ENCODE results near the gene B3GAT3. TPM values are rescaled to one million over a fixed set of nuclear protein-coding genes. Genes with fewer than 3 reads are reported as not detected.

The B3GAT3 gene
- total RNA-seq, 4 donors from 2014 or later: 28.0 to 47.4 (median 40.8) TPM

DNA sequence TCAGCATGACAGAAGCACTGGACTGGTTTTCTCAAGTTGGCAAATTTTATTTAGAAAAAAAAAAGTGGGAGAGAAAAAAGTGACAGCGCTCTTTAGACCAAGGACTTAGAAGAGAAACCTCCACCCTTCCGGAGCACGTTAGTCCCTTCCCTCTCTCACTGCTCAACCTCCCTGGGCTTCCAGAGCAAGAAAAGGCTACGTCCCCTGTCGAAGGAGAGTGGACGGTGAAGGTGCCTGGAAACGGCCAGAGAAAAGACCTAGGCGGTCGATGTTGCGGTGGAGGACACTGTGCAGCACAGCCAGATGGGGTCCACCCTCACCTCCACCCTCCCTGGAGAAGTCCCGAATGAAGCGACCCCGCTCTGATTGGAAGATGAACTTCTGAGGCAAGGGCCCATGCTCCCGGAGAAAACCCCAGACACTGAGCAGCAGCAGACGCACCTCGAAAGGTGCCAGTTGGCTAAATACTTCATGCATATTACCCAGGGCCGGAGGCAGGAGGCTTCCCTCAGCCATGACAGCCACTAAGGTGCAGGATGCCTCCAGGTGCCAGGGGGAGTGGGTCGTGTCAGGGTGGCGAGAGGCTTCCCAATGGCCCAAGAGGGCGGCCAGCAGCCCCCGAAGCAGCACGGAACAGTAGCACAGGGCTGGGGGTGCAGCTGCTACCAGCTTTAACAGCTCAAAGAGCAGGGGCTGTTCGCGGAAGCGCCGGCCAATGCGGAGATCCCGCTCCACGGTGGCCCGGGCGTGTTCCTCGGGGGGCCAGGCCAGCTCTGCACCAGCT is 25.2 kb upstream of the B3GAT3 start:
- WGBS, 2 donors (ENCODE audit: low coverage in 1 of 2): 0 to 68% methylated on average over 3 to 32 of the region's 32 CpGs
- peaks cover 18 to 32% (median 25%) of the 10 kb centered on the region in 4 donors for H3K4me1 ChIP-seq
- no peak for DNase-seq
- in situ Hi-C loops (cut with MboI; ENCODE audit: low pct_ligation_motif_present in 1 of 4, low pct_unique_long_range_greater_than_20kb in 1 of 4, low sequenced_read_pairs in 3 of 4): no loop called here
- peak overlapping the region; percentile 91 to 99 (median 94) for H3K27ac ChIP-seq
- no peaks in the 10 kb centered on the region for H3K9me3 ChIP-seq
- TF ChIP-seq POLR2AphosphoS5 (IDR thresholded peaks at IDR 0.05) (no peak), POLR2A (IDR thresholded peaks at IDR 0.05) (no peak), EP300 (IDR thresholded peaks at IDR 0.05; ENCODE audit: low read depth) (no peak)
- TF ChIP-seq, protein P1, sequence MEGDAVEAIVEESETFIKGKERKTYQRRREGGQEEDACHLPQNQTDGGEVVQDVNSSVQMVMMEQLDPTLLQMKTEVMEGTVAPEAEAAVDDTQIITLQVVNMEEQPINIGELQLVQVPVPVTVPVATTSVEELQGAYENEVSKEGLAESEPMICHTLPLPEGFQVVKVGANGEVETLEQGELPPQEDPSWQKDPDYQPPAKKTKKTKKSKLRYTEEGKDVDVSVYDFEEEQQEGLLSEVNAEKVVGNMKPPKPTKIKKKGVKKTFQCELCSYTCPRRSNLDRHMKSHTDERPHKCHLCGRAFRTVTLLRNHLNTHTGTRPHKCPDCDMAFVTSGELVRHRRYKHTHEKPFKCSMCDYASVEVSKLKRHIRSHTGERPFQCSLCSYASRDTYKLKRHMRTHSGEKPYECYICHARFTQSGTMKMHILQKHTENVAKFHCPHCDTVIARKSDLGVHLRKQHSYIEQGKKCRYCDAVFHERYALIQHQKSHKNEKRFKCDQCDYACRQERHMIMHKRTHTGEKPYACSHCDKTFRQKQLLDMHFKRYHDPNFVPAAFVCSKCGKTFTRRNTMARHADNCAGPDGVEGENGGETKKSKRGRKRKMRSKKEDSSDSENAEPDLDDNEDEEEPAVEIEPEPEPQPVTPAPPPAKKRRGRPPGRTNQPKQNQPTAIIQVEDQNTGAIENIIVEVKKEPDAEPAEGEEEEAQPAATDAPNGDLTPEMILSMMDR (IDR thresholded peaks at IDR 0.05): no peak
- intact Hi-C loops (cut with DNase I; ENCODE audit: low total_unique reads): no loop called here
- no peaks in the 10 kb centered on the region for H3K27me3 ChIP-seq
- H3K4me3 ChIP-seq: no peak overlapping the region
- peaks cover 0 to 9% (median 3%) of the 10 kb centered on the region in 4 donors for H3K36me3 ChIP-seq

DNA sequence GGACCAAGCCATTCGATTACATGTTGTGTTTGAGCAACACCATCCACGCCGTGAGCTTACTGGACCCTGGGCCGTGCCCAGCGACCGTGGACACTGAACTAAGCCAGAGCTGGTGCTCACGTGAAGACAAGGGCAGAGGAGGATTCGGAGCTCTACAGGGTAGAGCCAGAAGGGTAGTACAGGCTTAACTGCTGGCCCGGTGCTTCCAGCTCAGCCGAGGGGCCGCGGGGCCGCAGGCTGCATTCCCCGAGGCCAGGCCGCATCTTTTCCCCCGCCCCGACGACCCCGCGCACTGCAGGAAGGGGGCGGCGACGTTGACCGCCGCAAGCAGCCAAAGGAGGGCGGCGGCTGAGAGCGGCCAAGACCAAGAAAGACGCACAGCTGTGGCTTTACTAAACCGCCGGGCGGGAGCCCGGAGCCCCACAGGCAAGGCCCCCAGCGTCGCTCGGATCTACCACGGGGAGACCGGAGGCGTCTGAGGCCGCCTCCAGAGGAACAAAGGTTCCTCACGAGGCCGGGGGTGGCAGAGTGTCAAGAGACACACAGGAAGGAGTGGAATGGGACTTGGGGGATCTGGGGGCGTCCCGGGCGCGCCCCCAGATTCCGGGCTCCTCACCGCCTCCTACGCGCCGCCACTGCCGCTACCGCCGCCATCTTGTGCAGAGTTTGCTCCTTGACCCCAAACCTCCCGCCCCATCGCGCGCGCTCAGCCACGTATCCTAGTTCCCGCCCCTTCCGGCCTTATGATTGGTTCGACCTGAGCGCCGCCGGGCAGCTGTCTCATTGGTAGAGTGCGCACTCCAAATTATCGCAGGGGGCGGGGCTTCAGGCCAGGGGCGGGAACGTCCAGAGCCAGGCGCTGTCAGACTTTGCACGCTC is 24.4 kb upstream of the B3GAT3 start, which contains the start of gene GANAB:
Gene GANAB, minus strand, starts transcription at position 668 of the 879 bp plus-strand sequence. Its CDS starts 14 bp downstream, at position 654.
- H3K4me1 ChIP-seq: peaks cover 12 to 25% (median 21%) of the 10 kb centered on the region in 4 donors
- peak within 1 kb of the TSS; percentile 91 to 99 (median 94) for H3K27ac ChIP-seq
- peaks cover 0 to 9% (median 3%) of the 10 kb centered on the region in 4 donors for H3K36me3 ChIP-seq
- TF ChIP-seq EP300 (IDR thresholded peaks at IDR 0.05; ENCODE audit: low read depth) (no peak), POLR2A (IDR thresholded peaks at IDR 0.05) (peak; percentile 92), POLR2AphosphoS5 (IDR thresholded peaks at IDR 0.05) (peak; percentile 94 to 95 (median 95))
- TF ChIP-seq, protein P1 (IDR thresholded peaks at IDR 0.05): peak in 2 of 5 experiments; percentile 14 to 21
- no peaks in the 10 kb centered on the region for H3K9me3 ChIP-seq
- intact Hi-C loops (cut with DNase I; ENCODE audit: low total_unique reads): no loop called here
- in situ Hi-C loops (cut with MboI; ENCODE audit: low pct_ligation_motif_present in 1 of 4, low pct_unique_long_range_greater_than_20kb in 1 of 4, low sequenced_read_pairs in 3 of 4): no loop called here
- peak; percentile 100 for DNase-seq
- 0% methylated on average over 1 to 59 of the region's 73 CpGs for WGBS, 2 donors (ENCODE audit: low coverage in 1 of 2)
- H3K27me3 ChIP-seq: no peaks in the 10 kb centered on the region
- peak within 1 kb of the TSS; percentile 81 to 99 (median 85) for H3K4me3 ChIP-seq

DNA sequence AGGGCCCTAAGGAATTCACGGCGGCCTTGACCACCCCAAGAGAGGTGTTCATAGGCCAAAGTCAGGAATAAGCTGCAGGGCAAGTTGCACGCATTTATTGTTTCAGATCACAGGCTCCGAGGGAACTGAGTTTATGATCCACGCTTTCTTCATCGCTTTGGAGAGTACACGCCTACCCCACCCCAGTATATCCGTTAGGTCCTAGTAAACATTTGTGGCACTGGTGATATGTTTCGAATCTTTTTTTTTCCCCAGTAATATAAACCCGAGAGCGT is 23.8 kb upstream of the B3GAT3 start:
- Histone ChIP-seq H3K36me3 (peaks cover 0 to 9% (median 3%) of the 10 kb centered on the region in 4 donors), H3K4me1 (peaks cover 12 to 25% (median 21%) of the 10 kb centered on the region in 4 donors), H3K4me3 (peak overlapping the region; percentile 81 to 99 (median 85)), H3K9me3 (no peaks in the 10 kb centered on the region), H3K27ac (peak overlapping the region; percentile 91 to 99 (median 94)), H3K27me3 (no peaks in the 10 kb centered on the region)
- 0 to 7% methylated on average over 1 to 11 of the region's 11 CpGs for WGBS, 2 donors (ENCODE audit: low coverage in 1 of 2)
- in situ Hi-C loops (cut with MboI; ENCODE audit: low pct_ligation_motif_present in 1 of 4, low pct_unique_long_range_greater_than_20kb in 1 of 4, low sequenced_read_pairs in 3 of 4): no loop called here
- TF ChIP-seq POLR2AphosphoS5 (IDR thresholded peaks at IDR 0.05) (no peak), POLR2A (IDR thresholded peaks at IDR 0.05) (no peak), EP300 (IDR thresholded peaks at IDR 0.05; ENCODE audit: low read depth) (no peak)
- TF ChIP-seq, protein P1 (IDR thresholded peaks at IDR 0.05): no peak
- DNase-seq: no peak
- intact Hi-C loops (cut with DNase I; ENCODE audit: low total_unique reads): no loop called here

DNA sequence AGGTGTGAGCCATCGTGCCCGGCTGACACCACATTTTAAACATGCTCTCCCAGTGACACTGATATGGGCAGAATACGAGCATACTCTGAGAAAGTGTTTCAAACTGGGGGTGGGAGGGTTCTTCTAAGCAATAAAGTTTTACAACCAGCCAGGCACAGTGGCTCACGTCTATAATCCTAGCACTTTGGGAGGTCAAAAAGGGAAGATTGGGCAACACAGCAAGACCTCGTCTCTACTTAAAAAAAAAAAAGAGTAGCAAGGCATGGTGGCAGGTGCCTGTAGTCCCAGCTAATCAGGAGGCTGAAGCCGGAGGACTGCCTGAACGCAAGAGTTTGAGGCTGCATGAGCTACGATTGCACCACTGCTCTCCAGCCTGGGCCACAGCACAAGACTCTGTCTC is 22.4 kb upstream of the B3GAT3 start:
- in situ Hi-C loops (cut with MboI; ENCODE audit: low pct_ligation_motif_present in 1 of 4, low pct_unique_long_range_greater_than_20kb in 1 of 4, low sequenced_read_pairs in 3 of 4): no loop called here
- Histone ChIP-seq H3K9me3 (no peaks in the 10 kb centered on the region), H3K36me3 (peaks cover 0 to 9% (median 0%) of the 10 kb centered on the region in 4 donors), H3K27ac (peak overlapping the region in 1 of 4 donors; percentile 21), H3K27me3 (no peaks in the 10 kb centered on the region), H3K4me3 (no peak overlapping the region), H3K4me1 (peaks cover 12 to 25% (median 21%) of the 10 kb centered on the region in 4 donors)
- WGBS, 2 donors (ENCODE audit: low coverage in 1 of 2): 74 to 100% methylated on average over 2 to 8 of the region's 8 CpGs
- TF ChIP-seq POLR2AphosphoS5 (IDR thresholded peaks at IDR 0.05) (no peak), EP300 (IDR thresholded peaks at IDR 0.05; ENCODE audit: low read depth) (no peak), POLR2A (IDR thresholded peaks at IDR 0.05) (no peak)
- TF ChIP-seq, protein P1 (IDR thresholded peaks at IDR 0.05): no peak
- intact Hi-C loops (cut with DNase I; ENCODE audit: low total_unique reads): no loop called here
- DNase-seq: no peak
